ENCODE results near the gene HORMAD1.
"Not testable (repeated sequence)": the region's sequence is repeated elsewhere in the genome, so short reads cannot be mapped to it uniquely, and the experiment has no call there.

The HORMAD1 gene

GRCh38 chr1:150749720-150750311 is 29.1 kb upstream of the HORMAD1 start:
- H3K36me3 ChIP-seq (ENCODE audit: control insufficient read depth, insufficient read depth, low read length): no peaks in the 10 kb centered on the region
- no peaks in the 10 kb centered on the region for H3K27me3 ChIP-seq (ENCODE audit: control insufficient read depth, insufficient read depth, low read length)
- H3K9ac ChIP-seq (ENCODE audit: low read length): no peak overlapping the region
- no peaks in the 10 kb centered on the region for H3K9me3 ChIP-seq (ENCODE audit: control insufficient read depth, insufficient read depth, low read depth, low read length)
- no peak overlapping the region for H3K27ac ChIP-seq (ENCODE audit: low read depth, low read length)
- no peak overlapping the region for H3K4me3 ChIP-seq (ENCODE audit: low read depth, low read length)
- no peaks in the 10 kb centered on the region for H3K4me1 ChIP-seq (ENCODE audit: control insufficient read depth, insufficient read depth, low read length)

- H3K4me3 ChIP-seq (ENCODE audit: low read depth, low read length): no peak overlapping the region
- H3K4me1 ChIP-seq (ENCODE audit: control insufficient read depth, insufficient read depth, low read length): no peaks in the 10 kb centered on the region
- no peak overlapping the region for H3K27ac ChIP-seq (ENCODE audit: low read depth, low read length)
- H3K9me3 ChIP-seq (ENCODE audit: control insufficient read depth, insufficient read depth, low read depth, low read length): no peaks in the 10 kb centered on the region
- H3K27me3 ChIP-seq (ENCODE audit: control insufficient read depth, insufficient read depth, low read length): no peaks in the 10 kb centered on the region
- H3K9ac ChIP-seq (ENCODE audit: low read length): no peak overlapping the region
- H3K36me3 ChIP-seq (ENCODE audit: control insufficient read depth, insufficient read depth, low read length): no peaks in the 10 kb centered on the region
These were observed 28.4 kb upstream of the HORMAD1 start for GRCh38 chr1:150748878-150749719.

GRCh38 chr1:150730130-150730721 is 9.5 kb upstream of the HORMAD1 start:
- Histone ChIP-seq H3K4me3 (ENCODE audit: low read depth, low read length) (no peak overlapping the region), H3K27ac (ENCODE audit: low read depth, low read length) (no peak overlapping the region), H3K9me3 (ENCODE audit: control insufficient read depth, insufficient read depth, low read depth, low read length) (peaks cover 7% of the 10 kb centered on the region), H3K4me1 (ENCODE audit: control insufficient read depth, insufficient read depth, low read length) (no peaks in the 10 kb centered on the region), H3K27me3 (ENCODE audit: control insufficient read depth, insufficient read depth, low read length) (no peaks in the 10 kb centered on the region), H3K36me3 (ENCODE audit: control insufficient read depth, insufficient read depth, low read length) (no peaks in the 10 kb centered on the region), H3K9ac (ENCODE audit: low read length) (no peak overlapping the region)

- Histone ChIP-seq H3K27ac (ENCODE audit: low read depth, low read length) (no peak overlapping the region), H3K9me3 (ENCODE audit: control insufficient read depth, insufficient read depth, low read depth, low read length) (no peaks in the 10 kb centered on the region), H3K27me3 (ENCODE audit: control insufficient read depth, insufficient read depth, low read length) (no peaks in the 10 kb centered on the region), H3K4me3 (ENCODE audit: low read depth, low read length) (no peak overlapping the region), H3K9ac (ENCODE audit: low read length) (no peak overlapping the region), H3K36me3 (ENCODE audit: control insufficient read depth, insufficient read depth, low read length) (no peaks in the 10 kb centered on the region), H3K4me1 (ENCODE audit: control insufficient read depth, insufficient read depth, low read length) (no peaks in the 10 kb centered on the region)
These were observed 3.6 kb upstream of the HORMAD1 start for GRCh38 chr1:150724336-150724735.

- Histone ChIP-seq H3K27ac (ENCODE audit: low read depth, low read length) (no peak overlapping the region), H3K4me1 (ENCODE audit: control insufficient read depth, insufficient read depth, low read length) (no peaks in the 10 kb centered on the region), H3K27me3 (ENCODE audit: control insufficient read depth, insufficient read depth, low read length) (no peaks in the 10 kb centered on the region), H3K4me3 (ENCODE audit: low read depth, low read length) (no peak overlapping the region), H3K36me3 (ENCODE audit: control insufficient read depth, insufficient read depth, low read length) (no peaks in the 10 kb centered on the region), H3K9ac (ENCODE audit: low read length) (no peak overlapping the region), H3K9me3 (ENCODE audit: control insufficient read depth, insufficient read depth, low read depth, low read length) (no peaks in the 10 kb centered on the region)
These were observed 597 bp downstream of the HORMAD1 start for GRCh38 chr1:150720098-150720497.

- H3K27me3 ChIP-seq (ENCODE audit: control insufficient read depth, insufficient read depth, low read length): no peaks in the 10 kb centered on the region
- H3K9me3 ChIP-seq (ENCODE audit: control insufficient read depth, insufficient read depth, low read depth, low read length): no peaks in the 10 kb centered on the region
- H3K4me3 ChIP-seq (ENCODE audit: low read depth, low read length): no peak overlapping the region
- H3K4me1 ChIP-seq (ENCODE audit: control insufficient read depth, insufficient read depth, low read length): no peaks in the 10 kb centered on the region
- H3K9ac ChIP-seq (ENCODE audit: low read length): no peak overlapping the region
- no peak overlapping the region for H3K27ac ChIP-seq (ENCODE audit: low read depth, low read length)
- no peaks in the 10 kb centered on the region for H3K36me3 ChIP-seq (ENCODE audit: control insufficient read depth, insufficient read depth, low read length)
These were observed 2.3 kb downstream of the HORMAD1 start for GRCh38 chr1:150718225-150718891.

GRCh38 chr1:150709031-150709430 is 11.7 kb downstream of the HORMAD1 start:
- not testable (repeated sequence) for H3K9ac ChIP-seq (ENCODE audit: low read length); H3K4me1 ChIP-seq (ENCODE audit: control insufficient read depth, insufficient read depth, low read length); H3K9me3 ChIP-seq (ENCODE audit: control insufficient read depth, insufficient read depth, low read depth, low read length); H3K27ac ChIP-seq (ENCODE audit: low read depth, low read length); H3K36me3 ChIP-seq (ENCODE audit: control insufficient read depth, insufficient read depth, low read length); H3K27me3 ChIP-seq (ENCODE audit: control insufficient read depth, insufficient read depth, low read length); H3K4me3 ChIP-seq (ENCODE audit: low read depth, low read length)

GRCh38 chr1:150708595-150708994 is 12.1 kb downstream of the HORMAD1 start:
- Histone ChIP-seq H3K4me3 (ENCODE audit: low read depth, low read length) (no peak overlapping the region), H3K27me3 (ENCODE audit: control insufficient read depth, insufficient read depth, low read length) (no peaks in the 10 kb centered on the region), H3K27ac (ENCODE audit: low read depth, low read length) (no peak overlapping the region), H3K4me1 (ENCODE audit: control insufficient read depth, insufficient read depth, low read length) (no peaks in the 10 kb centered on the region), H3K9me3 (ENCODE audit: control insufficient read depth, insufficient read depth, low read depth, low read length) (no peaks in the 10 kb centered on the region), H3K36me3 (ENCODE audit: control insufficient read depth, insufficient read depth, low read length) (no peaks in the 10 kb centered on the region), H3K9ac (ENCODE audit: low read length) (no peak overlapping the region)

- Histone ChIP-seq H3K27me3 (ENCODE audit: control insufficient read depth, insufficient read depth, low read length) (no peaks in the 10 kb centered on the region), H3K4me1 (ENCODE audit: control insufficient read depth, insufficient read depth, low read length) (no peaks in the 10 kb centered on the region), H3K27ac (ENCODE audit: low read depth, low read length) (no peak overlapping the region), H3K4me3 (ENCODE audit: low read depth, low read length) (no peak overlapping the region), H3K9me3 (ENCODE audit: control insufficient read depth, insufficient read depth, low read depth, low read length) (no peaks in the 10 kb centered on the region), H3K36me3 (ENCODE audit: control insufficient read depth, insufficient read depth, low read length) (no peaks in the 10 kb centered on the region), H3K9ac (ENCODE audit: low read length) (no peak overlapping the region)
These were observed 14.6 kb downstream of the HORMAD1 start for GRCh38 chr1:150706091-150706490.

- H3K4me3 ChIP-seq (ENCODE audit: low read depth, low read length): no peak overlapping the region
These were observed 17.3 kb downstream of the HORMAD1 start for GRCh38 chr1:150703427-150703826.

More at GRCh38 chr1:150703427-150703826, 17.3 kb downstream of the HORMAD1 start:
- Histone ChIP-seq H3K9ac (ENCODE audit: low read length) (no peak overlapping the region), H3K9me3 (ENCODE audit: control insufficient read depth, insufficient read depth, low read depth, low read length) (no peaks in the 10 kb centered on the region), H3K36me3 (ENCODE audit: control insufficient read depth, insufficient read depth, low read length) (no peaks in the 10 kb centered on the region), H3K27ac (ENCODE audit: low read depth, low read length) (no peak overlapping the region), H3K4me1 (ENCODE audit: control insufficient read depth, insufficient read depth, low read length) (no peaks in the 10 kb centered on the region), H3K27me3 (ENCODE audit: control insufficient read depth, insufficient read depth, low read length) (no peaks in the 10 kb centered on the region)

All from HUES6 (cell line).